ENCODE measurements around the gene TADA2A.

Gene TADA2A

DNA sequence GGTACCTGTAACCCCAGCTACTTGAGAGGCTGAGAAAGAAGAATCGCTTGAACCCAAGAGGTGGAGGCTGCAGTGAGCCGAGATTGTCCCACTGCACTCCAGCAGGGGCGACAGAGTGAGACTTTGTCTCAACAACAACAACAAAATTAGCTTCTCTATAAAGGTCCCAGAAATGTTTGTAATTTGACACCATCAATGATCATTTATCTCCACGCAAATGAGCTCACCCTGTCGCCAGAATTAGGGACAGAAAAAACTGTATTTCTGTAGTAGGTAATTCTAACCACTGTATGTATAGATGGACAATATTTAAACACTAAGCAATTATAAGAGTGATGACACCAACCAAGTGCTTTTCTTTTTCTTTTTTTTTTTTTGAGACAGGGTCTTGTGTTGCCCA lies 20.2 kb upstream of the TADA2A start:
- no peak for TF ChIP-seq CTCF (IDR thresholded peaks at IDR 0.05)

DNA sequence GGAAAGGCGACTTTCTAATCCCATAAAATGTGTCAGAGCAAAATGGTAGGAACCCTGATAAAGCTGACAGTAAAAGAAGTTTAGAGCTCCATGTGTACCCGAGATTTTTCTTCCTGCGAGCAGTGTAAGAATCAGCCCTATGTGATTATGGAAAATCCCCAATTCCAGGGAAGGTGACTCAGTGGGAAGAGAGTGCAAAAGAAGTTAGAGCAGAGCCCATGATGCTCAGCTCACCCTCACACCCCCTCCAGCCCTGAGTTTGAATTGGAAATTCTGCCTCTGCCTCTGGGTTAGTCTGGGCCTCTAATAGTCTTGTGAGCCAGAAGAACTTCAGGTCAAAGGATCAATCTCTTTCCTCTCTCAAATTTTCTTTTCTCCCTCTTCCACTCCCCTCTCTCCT lies 18.4 kb upstream of the TADA2A start:
- no peak for TF ChIP-seq CTCF (IDR thresholded peaks at IDR 0.05)

GRCh38 chr17:37389160-37389559 lies 17.5 kb upstream of the TADA2A start:
- no peak for TF ChIP-seq CTCF (IDR thresholded peaks at IDR 0.05)

DNA sequence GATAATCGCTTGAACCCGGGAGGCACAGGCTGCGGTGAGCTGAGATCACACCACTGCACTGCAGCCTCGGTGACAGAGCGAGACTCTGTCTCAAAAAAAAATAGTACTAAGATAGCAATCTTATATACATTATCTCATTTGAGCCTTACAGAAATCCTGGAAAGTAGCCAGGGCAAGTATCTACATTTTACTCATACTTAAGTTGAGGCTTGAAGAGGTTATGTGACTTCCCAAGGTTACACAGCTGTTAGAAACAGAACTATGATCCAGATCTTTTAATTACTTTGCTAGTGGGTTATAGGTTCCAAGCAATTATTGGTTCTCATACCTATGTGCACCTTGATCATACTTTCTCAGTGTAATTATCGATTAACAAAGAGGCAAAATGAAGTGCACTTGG lies 15.5 kb upstream of the TADA2A start:
- no peak for TF ChIP-seq CTCF (IDR thresholded peaks at IDR 0.05)

DNA sequence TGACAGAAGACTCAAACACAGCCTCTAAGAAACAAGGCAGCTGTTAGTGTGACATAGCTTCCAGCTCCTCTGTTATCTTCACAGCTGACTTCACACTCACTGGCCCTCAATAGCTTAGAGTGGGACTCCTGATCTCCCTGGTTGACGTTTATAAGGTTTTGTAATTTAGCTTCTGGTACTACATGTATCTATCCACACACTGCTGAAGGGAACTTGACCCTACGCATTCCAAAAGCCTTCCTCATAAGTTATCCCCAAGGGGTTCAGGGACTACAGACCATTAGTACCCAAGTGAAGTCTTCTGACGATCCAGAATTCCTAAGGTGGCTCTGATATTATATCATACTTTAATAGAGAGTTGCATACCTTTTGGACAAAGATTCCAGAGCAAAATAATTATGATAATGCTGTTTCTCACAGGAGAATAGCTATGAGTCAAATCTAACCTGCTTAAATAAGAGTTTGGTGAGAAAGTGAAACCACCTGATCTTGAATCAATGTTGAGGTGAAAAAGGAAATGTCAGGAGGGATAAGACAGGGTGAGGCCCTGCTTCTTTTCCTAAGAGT lies 14.6 kb upstream of the TADA2A start:
- no peak for TF ChIP-seq CTCF (IDR thresholded peaks at IDR 0.05)

DNA sequence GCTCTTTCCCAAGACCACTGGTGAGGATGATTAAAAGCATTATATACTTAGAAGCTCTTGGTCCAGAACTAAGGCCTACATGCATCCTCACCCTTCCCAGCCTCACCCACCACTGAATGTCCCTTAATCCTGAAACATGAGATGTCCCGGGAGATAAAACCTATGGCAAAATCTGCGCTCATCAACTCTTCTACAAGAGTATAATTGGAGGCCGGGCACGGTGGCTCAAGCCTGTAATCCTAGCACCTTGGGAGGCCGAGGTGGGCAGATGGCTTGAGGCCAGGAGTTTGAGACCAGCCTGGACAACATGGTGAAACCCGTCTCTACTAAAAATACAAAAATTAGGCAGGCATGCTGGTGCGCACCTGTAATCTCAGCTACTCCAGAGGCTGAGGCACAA lies 13.3 kb upstream of the TADA2A start:
- TF ChIP-seq CTCF (IDR thresholded peaks at IDR 0.05): no peak

DNA sequence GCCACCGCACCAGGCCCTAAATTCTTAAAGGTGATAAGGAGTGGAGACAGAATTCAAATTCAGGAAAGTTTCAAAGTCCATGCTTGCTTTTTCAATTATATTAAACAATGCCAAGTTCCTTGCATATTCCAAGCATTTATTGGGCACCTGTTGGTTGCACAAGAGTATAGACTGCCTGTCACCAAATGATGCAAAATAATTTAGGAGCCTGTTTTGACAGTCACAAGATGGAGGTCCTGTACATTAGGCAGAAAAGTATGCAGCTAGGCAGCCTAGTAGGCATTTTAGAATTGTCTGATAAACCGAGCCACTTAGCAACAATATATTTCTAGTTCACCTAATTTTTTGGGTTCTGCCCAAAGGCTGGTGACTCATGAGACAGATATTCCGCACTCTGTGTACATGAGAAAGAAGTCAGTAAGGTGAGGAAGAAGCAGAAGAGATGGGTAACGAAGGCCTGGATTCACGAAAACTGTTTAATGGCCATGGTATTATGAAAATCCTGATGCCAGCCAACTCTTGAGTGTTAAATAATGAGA lies 7.4 kb upstream of the TADA2A start:
- TF ChIP-seq CTCF (IDR thresholded peaks at IDR 0.05): no peak

- TF ChIP-seq CTCF (IDR thresholded peaks at IDR 0.05): no peak
Observed at GRCh38 chr17:37400505-37400904, 6.2 kb upstream of the TADA2A start.

Measured in LNCAP (cell line).